GM12873 (cell line): ENCODE results near the gene EOGT.

Experiments
- TF ChIP-seq, protein P1 (sequence below): IDR thresholded peaks from 2 replicates; pipeline ENCODE4 v1.5.1; 2012; ENCODE audit warnings: low read depth, mild to moderate bottlenecking, moderate library complexity, low read length, control low read depth; ENCODE audit not compliant: insufficient read depth; ENCODE audit errors: missing control alignments

EOGT gene

DNA sequence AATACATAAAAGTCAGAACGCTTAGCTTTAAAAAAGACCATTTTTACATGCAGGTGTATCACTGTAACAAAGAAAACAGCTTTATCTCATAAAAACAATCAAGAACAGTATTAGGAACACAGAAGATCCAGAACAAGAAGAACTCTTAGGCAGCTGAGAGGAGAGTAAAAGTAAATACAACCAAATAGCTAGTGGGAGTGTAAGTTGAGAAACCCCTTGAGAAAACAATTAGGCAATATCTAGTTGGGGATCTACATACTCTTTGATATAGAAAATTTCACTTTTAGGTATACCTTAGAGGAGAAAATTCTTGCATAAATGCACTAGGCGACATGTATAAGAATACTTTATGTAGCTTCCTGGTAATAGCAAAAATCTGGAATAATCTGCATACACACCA lies 31.1 kb upstream of the EOGT start:
- TF ChIP-seq, protein P1, sequence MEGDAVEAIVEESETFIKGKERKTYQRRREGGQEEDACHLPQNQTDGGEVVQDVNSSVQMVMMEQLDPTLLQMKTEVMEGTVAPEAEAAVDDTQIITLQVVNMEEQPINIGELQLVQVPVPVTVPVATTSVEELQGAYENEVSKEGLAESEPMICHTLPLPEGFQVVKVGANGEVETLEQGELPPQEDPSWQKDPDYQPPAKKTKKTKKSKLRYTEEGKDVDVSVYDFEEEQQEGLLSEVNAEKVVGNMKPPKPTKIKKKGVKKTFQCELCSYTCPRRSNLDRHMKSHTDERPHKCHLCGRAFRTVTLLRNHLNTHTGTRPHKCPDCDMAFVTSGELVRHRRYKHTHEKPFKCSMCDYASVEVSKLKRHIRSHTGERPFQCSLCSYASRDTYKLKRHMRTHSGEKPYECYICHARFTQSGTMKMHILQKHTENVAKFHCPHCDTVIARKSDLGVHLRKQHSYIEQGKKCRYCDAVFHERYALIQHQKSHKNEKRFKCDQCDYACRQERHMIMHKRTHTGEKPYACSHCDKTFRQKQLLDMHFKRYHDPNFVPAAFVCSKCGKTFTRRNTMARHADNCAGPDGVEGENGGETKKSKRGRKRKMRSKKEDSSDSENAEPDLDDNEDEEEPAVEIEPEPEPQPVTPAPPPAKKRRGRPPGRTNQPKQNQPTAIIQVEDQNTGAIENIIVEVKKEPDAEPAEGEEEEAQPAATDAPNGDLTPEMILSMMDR = no peak

DNA sequence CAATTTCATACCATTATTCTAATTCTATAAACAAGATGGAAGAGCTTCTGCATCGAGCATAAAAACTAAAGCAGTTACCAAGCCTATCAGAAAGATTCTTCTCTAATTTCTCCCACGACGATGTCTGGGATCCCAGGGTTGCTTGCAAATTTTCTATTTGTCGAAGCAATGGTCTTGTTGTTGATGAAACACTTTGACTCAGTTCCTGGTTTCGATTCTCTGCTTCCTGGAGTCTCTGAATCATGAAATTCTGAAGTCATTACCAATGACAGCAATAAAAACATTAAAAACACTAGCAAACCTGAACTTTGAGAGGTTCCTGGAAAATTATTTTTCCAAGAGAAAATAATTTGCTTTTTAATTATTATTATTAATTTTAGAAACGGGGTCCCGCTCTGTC lies 20.0 kb upstream of the EOGT start:
- TF ChIP-seq, protein P1 = no peak

DNA sequence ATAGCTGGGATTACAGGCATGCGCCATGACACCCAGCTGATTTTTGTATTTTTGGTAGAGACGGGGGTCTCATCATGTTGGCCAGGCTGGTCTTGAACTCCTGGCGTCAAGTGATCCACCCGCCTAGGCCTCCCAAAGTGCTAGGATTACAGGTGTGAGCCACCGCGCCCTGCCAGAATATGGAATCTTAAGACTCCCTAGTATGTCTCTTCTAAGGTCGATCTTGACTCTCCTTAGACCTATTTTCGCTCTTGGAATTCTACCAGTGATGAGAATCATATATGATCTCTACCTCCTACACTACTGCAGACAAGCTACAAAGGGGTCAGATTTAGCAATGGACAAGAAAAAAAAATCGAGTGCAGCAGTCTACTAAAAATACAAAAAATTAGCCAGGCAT lies 19.3 kb upstream of the EOGT start:
- TF ChIP-seq, protein P1 = no peak

DNA sequence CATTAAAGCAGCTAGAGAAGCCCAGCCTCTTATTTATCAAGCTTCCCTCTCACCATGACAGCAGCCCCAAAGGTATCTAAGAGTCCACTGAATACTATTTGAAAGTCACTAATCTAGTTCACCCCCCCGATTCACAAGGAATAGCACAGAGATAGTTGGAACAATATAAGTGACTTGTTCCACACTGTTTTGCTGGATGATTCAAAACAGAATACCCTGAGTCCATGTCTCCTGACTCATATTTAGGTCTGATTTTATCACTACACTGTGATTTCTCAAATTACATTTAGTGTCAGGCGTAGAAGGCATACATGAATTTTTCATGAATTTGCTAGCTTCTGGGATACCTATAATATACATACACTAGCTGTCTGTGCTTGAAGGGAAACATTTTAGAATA lies 18.7 kb upstream of the EOGT start:
- TF ChIP-seq, protein P1 = no peak

DNA sequence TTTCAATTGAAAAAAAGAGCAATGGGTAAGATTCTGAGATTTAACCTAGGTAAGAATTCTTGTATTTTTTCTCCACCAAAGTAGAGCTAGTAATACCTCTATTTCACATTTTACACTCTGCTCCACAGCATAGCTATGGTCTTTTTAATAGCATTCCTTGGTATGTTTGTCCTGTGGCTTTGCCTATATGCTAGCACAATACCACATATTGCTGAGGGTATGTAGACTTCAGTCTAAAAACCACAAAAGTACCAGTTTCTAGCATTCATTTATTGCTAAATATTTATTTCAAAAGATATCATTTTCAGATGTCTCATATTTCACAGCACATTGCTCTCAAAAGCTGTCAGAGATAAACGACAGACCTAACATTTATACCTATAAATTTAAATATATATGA lies 18.2 kb upstream of the EOGT start:
- TF ChIP-seq, protein P1 = no peak

DNA sequence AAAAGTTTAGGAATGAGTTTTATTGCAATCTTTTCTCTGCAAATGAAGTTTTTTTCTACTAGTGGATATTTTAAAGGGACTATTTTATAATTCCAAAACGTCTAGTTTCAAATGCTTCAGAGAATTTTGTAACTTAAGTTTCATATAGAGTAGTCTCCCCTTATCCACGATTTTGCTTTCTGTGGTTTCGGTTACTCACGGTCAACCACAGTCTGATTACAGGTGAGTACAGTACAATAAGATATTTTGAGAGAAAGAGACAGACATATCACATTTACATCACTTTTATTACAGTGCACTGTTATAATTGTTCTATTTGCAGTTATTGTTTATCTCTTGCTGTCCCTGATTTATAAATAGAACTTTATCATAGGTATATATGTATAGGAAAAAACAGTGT lies 7.4 kb upstream of the EOGT start:
- TF ChIP-seq, protein P1 = no peak

DNA sequence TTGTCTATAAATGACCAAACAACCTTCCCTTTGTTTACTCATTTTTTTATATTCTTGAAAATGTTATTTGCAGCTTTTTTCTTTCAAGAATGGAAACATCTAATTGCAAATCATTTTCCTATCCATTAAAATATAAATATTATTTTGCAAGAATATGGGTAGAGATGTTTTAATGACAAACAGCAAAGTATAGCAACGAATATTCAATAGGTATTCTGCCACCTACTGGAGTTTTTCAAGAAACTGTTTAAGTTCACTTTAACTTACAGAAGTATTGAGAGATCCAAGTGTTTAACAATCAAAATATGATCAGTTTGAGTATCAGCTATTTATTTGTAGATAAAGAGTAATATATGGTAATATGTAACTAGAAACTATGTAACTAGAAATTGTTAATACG lies 6.9 kb upstream of the EOGT start:
- TF ChIP-seq, protein P1 = peak; percentile 20

DNA sequence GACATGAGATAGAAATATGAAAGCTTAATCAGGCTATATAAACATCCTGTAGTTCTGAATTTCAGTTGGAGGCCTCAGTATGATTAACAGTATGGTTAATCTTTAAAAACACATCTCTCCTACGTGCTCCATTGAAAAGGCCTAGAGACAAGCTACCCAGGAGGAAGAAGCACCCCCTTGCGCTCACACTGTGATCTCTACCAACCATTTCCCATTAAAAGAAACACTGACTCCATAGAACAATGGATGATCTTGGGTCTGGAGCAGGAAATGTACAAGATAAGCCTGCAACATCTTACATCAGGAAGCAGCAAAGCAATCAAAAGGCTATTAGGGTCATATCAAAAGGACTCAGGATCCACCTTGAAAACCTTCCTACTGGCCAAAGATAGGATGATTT lies 3.4 kb upstream of the EOGT start:
- TF ChIP-seq, protein P1 = no peak
